H1 (cell line): Measurements from ENCODE around the gene OR51S1. TPM values are rescaled to one million over a fixed set of nuclear protein-coding genes. Genes with fewer than 3 reads are reported as not detected.

Experiments used
- polyA plus RNA-seq, 7 experiments: library from polyadenylated mRNA; depleted of rRNA in 3 of 7; stranded (reverse) in 5 of 7; unstranded in 2 of 7; fragments of >200 nt in 5 of 7; fragments of 200-250 nt in 2 of 7; gene quantifications; 1 replicate in 5 of 7; 2 replicates in 1 of 7; 4 replicates in 1 of 7; pipeline versions ENCODE4 v1.2.1 to v1.2.3, GENCODE V29; 2011 to 2013; ENCODE audit warnings: missing spikeins in 2 of 7, mixed read lengths in 2 of 7
- total RNA-seq: library from RNA; stranded (reverse); fragmentation: NEBNext Ultra II Directional; extraction: Animal tissue kit (Norgen Biotek cat#: 25700); gene quantifications from 2 replicates; pipeline ENCODE4 v1.2.1, GENCODE V29; 2021
- TF ChIP-seq, protein P1 (sequence below): IDR thresholded peaks from 2 replicates; pipeline ENCODE4 v1.6.1; 2012; ENCODE audit warnings: inconsistent platforms

The OR51S1 gene
- total and polyA plus RNA-seq, 2 of the 8 experiments (the other 6 are each of a cell fraction or from before 2014, with no cell fraction given) = not detected

- TF ChIP-seq, protein P1, sequence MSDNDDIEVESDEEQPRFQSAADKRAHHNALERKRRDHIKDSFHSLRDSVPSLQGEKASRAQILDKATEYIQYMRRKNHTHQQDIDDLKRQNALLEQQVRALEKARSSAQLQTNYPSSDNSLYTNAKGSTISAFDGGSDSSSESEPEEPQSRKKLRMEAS = no peak
- TF ChIP-seq, all 59 proteins: peak for 2
Measured at GRCh38 chr11:4848908-4849532, at the start of gene OR51S1 (continued).
